Putamen (tissue), 1 donor: ENCODE measurements around the gene ABHD3.
"Not testable (repeated sequence)": the region's sequence is repeated elsewhere in the genome, so short reads cannot be mapped to it uniquely, and the experiment has no call there.

Experiments used
- DNase-seq: peaks from one replicate; pipeline ENCODE4 v3.0.0-alpha.2; 2016; ENCODE audit warnings: low spot score

ABHD3 gene

DNA sequence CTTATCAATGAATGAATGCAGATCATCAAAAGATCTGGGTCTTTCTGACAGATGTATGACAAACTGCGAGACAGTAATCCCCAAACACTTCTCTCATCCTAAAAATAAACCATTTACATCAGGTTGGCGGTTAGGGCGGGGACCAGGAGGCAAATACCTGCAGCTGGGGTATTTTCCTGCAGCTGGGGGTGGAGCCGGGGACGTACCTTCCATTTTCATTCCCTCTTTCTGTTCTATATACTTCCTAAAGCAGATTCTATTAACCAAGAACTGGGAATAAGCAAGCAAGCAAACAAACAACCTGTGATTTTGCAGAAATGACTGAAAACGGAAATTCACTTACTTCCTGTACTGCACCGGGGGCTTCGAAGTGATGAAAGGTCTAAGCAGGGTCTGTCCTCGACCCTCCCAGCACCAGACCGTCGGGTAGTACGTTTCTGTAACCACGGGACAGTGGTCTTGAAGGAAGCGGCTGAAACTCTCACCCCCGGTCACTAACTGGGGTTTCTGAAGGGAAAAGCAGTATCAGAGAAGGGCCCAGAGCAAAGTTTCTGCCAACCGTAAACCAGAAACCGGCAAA is 1.2 kb downstream of the ABHD3 start:
- no peak for DNase-seq

DNA sequence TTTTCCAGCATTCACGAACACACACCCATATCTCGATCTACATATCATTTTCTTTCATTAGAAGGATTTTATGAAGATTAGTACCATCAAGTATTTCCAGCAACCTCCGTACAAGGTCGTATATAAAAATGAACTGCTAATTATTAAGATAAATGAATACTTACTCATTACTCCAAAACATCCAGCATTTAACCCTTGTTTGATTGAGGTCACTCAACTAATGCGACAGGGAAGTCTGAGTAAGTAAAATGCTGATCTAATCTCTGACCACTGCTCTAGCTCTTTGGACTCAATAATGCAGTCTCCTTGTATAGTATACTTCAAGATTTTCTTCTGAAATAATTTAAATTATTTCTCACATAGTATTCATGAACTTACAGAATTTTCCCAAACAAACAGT is 2.0 kb downstream of the ABHD3 start:
- DNase-seq: no peak

DNA sequence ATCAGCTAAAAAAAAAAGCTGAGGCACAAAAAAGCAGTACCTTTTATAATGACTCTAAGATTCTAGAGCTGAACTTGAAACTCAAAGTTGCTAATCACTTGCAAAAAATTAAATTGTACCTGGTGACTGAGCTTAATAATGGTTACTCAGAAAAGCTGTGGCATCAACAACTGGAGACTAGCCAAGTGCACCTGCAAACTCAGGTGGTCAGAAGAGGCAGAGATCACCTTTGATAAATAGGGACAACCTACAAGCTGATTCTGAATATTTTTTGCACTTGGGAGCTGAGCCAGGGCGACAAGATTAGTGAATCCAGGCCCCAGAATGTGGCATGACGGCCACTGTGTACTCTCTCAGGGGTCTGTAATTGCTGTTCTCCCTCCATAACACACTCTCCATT is 3.0 kb downstream of the ABHD3 start:
- DNase-seq: no peak

DNA sequence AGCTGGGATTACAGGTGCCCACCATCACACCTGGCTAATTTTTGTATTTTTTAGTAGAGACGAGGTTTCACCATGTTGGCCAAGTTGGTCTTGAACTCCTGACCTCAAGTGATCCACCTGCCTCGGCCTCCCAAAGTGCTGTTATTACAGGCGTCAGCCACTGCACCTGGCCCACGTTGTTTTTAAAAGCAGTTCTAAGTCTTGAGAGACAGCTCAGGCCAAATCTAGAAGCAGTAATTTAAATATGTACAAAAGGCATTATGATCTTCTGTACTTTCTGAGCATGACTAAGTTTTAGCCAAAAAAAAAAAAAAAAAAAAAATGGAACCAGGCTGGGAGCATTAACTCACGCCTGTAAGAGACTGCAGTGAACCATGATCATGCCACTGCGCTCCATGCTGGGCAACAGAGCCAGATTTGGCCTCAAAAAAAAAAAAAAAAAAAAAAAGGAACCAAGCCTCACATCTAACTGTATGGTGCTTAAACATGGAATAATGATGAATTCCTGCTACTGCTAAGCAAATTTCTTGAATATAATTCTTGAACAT is 4.0 kb downstream of the ABHD3 start:
- DNase-seq: no peak

DNA sequence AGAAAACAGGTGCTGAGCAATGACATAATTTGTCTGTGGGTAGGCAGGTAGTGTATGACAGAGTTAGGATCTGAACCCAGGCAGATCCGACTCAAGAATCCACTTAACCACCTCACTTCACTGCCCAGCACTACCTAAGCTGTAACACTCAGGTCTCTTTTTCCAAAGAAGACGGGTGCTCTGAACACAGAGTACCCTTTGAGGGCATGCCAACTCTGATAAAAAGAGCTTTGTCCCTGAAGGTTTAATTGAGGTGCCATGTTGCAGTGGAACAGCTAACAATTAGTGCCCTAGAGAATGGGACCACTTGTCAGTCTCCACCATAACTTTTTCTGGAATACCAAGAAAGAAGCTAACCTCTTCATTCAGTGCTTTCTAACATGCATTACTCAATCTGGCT is 11.3 kb downstream of the ABHD3 start:
- DNase-seq: no peak

DNA sequence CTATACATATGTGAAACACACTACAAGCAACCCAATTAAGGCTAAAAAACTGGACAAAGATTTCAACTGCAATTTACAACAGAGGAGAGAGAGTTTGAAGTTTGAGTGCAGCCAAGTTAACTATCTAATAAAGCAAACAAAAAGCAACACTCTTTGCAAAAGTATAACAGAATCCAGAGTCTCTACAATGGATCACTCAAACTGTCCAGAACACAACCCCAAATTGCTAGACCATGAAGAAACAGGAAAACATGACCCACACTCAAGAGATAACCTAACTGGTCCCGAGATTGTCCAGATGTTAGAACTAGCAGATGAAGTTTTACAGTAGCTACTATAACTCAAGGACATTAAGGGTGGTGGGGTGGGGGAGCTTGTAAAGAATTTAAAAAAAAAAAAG is 14.8 kb downstream of the ABHD3 start:
- DNase-seq: no peak

DNA sequence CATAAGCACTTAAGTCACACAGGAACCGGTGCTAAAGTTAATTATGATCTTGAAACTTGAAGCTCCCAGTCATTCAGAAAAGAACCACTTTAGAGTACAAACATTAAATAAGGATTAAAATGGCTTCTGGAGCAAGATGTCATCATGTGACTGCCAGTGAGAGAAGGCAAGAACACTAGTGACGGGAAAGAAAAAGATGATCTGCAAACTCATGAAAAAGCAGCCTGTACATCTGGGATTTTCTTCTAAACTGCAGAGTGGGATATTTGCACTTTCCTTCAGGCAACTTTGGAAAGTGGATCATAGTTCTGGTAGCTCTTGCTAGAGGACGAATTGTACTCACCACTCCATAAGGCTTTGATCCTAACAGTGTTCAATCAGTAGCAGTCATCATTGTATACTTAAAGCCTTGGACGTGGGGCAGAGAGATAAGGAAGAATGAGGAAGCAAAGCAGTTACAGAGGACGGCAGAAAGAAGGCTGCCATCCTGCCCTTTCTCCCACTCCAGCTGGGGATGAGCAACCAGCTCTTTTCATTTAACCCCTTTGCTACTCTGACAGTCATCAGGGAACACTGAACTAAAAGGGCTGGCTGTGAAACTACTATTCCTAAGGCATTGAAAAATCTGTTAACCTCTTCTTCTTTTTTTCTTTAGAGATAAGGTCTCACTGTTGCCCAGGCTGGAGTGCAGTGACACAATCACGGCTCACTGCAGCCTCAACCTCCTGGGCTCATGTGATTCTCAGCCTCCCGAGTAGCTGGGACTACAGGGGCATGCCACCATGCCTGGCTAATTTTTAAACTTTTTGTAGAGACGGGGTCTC is 18.1 kb downstream of the ABHD3 start:
- DNase-seq: no peak

DNA sequence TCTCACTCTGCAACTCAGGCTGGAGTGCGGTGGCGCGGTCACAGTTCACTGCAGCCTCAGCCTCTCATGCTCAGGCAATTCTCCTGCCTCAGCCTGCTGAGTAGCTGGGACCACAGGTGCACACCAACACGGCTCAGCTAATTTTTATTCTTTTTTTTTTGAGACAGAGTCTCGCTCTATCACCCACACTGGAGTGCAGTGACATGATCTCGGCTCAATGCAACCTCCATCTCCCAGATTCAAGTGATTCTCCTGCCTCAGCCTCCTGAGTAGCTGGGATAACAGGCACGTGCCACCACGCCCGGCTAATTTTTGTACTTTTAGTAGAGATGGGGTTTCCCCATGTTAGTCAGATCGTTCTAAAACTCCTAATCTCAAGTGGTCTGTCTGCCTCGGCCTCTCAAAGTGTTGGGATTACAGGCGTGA is 19.0 kb downstream of the ABHD3 start:
- not testable (repeated sequence) for DNase-seq

DNA sequence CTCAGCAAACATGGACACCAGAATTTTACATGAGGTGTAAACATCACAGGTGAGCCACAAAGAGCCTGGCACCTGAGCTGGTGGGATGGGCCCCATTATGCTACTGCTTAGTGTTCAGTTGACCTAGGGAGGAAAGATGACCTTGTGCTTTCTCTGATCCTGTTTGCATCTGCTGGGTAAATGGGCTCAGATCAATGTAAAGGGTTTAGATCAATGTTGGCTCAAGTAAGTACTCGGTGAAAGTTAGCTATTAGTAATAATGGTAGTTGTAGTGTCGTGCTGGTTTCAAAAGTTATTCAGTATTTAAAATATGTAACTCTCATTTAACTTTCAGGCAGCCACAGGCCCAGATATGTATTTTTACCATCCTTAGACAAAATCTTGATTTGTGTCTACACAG is 19.8 kb downstream of the ABHD3 start:
- DNase-seq: no peak

DNA sequence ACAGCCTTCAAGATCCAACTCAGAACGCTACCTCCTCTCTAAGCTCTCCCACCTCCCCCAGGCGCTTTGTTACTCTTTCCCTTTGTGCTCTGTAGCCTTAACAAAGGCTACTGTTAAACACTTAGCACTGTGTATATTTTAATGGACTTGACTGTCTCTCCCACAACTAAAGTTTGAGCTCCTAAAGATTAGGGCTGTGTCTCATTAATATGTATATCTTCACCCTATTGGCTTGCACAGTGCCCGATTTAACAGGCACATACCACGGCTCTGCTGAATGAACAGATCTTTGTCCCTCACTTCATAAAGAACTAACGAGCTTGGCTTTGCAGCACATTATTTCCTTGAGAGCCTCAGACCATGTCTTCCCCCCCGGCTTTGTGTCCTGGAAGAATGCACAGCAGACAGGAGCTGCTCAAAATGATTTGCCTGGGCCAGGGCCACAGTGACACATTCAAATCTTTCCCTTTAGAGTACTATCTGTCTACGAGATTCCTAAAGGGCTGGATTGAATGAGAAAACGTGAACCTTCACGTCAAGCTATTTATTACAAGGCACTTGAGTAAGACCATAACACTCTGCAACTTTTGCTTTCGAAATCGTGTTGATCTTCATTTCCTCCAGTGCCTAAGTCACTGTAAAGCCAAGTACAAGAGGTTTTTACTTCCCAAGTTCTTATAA is 22.1 kb downstream of the ABHD3 start:
- DNase-seq: no peak

DNA sequence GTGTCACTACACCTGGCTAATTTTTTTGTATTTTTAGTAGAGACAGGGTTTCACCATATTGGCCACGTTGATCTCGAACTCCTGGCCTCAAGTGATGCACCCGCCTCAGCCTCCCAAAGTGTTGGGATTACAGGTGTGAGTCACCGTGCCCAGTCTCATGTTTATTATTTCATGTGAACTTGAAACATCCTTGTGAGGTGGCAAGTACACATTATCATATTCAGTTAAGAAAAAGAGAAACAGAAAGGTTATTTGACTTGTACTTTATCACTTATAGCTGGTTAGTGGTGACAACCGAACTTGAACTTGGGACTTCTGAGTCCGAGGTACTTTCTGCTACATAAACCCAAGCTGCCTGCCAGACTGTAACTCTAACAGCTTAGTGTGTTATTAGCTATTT is 24.4 kb downstream of the ABHD3 start:
- DNase-seq: no peak

DNA sequence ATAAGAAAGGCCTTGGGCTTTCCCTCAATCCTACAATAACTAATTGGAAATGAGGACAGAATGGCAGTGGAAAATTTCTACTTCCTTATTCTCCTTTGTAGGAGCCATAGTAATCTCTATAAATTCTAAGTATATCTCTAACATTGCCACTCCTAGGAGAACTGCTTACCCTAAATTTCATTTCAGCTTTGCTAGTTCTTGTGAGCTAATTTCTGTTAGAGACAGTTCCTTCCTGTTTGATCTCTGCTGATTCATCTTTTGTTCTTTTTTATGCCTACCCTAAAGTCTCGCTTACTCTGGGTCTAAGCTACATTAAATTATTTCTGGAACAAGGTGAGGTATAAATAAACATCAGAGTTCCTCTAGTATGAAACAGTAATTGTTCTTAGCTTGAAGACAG is 25.7 kb downstream of the ABHD3 start:
- DNase-seq: peak; percentile 24

DNA sequence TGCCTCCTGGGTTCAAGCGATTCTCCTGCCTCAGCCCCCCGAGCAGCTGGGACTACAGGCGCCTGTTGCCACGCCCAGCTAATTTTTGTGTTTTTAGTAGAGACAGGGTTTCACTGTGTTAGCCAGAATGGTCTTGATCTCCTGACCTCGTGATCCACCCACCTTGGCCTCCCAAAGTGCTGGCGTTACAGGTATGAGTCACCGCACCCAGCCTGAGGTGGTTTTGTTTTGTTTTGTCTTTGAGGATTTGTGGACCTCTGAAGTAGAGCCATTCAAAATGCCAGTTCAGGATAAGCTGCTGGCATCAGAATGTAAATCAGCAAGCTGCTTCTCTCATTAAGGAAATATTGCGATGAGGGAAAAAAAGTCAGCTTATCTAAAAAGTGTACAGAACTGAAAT is 29.2 kb downstream of the ABHD3 start:
- DNase-seq: not testable (repeated sequence)

DNA sequence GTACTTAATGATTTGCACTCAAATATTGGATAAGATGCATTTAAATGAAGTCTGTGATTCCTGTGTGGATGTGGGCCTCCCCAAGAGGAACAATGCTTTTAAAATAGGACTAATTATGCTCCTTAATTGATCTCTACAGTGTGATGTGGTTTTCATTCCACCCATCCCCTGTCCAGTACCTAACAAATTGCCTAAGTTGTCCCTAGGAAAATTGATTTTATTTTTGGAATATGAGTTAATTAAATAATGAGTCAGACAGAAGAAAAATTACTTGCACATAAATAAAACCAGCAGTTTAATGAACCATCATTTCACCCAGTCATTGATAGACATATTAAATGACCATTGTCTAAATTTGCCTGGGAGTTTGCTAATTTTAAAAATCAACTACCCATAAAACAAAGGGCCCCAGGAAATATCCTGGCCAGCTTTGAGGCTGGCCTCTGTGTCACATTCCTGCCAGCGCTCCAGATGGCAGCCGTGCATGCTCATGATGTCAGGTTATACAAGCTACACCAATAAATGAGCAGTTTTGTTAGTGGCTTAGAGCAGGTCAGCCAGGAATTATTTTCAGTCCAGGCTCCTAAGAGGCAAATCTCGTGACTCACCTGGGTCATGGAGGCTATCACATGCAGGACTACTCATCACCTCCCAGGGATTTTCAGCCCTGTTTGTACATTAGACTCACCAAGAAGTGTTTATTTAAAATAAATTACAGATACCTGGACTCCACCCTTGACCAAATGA is 31.9 kb downstream of the ABHD3 start:
- no peak for DNase-seq

DNA sequence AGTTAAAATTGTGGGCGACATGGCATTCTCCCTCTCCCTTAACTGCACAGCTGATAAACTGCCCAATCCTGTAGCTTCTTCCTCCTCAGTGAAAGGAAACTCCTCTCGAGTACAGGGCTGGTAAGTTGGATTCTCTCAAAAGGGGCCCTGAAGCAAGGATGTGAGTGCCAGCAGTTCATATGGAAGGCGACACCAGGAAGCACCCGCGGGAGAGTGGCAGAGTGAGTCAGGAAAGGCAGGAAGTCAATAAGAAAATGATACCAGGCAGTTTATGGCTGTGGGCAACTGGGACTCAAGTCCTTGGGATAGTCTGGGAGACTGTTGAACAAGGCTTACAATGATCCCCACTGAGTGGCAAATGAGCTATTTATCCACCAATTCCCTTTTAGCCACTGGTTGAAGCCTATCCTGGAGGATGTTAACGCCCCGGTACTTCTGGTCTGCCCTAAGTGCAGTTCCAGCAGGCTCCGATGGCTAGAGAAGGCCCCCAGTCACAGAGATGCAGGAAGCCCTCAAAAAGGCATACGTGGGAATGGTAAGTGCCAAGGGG is 34.8 kb downstream of the ABHD3 start:
- no peak for DNase-seq

DNA sequence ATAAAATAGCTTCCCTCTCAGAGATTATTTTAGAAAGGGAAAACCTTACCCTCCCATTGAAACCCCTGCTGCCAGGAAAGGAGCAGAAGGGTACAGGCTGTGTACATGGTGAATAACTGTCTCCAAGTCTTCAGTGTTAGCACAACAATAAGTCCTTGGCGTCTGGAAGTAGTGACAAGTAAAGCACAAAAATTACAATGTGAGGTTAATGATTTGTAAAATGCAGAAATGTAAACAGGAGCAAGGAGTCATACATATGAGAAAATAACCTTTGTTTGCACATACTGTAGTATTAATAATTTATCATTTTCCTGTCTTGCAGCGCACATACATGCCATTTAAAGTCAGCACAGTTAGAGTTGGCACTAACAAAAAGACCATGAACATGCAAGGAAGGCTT is 40.5 kb downstream of the ABHD3 start:
- DNase-seq: no peak

DNA sequence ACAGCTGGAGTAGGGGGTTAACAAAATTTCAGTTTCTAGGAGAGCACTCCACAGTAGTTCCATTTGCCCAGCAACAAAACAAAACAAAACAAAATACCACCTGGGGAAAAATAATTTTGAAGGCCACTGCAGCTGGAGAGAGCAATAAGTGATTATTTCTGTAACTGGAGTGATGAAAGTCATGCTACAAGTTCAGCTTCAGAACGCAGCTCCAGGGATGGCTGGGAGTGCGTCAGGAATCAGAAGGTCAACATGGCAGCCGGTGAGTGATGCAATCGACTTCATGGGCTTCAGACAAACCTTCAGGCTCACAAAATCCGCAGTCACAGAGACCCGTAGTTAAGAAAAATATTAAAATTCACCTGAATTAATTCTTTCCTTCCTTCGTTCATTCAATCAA is 41.0 kb downstream of the ABHD3 start:
- DNase-seq: no peak

DNA sequence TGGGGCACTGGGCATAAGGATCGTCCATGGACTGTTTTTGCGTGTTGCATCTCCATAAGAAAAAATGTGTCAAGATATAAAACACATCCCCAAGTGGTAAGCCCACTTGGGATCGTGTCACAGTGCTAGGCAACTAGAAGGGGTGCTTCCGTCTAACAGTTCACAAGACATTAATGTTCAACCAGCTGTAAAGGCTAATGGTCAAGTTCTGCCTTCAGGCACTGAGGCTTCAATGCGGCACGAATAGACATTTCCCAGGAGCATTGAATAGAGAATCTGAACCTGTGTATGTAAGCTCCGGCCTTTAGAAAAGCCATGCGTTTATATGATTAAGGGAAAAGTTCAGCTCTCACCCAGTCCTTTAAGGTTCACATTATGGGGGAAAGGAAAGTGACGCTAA is 42.0 kb downstream of the ABHD3 start:
- no peak for DNase-seq

DNA sequence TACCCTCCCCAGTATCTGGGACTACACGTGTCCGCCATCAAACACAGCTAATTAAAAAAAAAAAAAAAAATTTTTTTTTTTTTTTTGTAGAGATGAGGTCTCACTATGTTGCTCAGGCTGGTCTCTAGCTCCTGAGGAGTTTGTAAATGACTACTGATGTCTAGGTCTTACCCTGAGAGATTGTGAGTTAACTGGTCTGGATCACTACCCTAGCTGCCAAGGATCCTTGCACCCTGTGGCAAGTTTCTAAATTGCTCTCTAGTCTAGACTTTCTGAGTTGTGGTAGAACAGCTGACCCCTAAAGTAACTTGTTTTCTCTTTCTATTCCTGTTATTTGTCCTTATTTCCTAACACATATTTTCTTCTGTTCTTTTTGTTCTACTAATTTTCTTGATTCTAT is 44.5 kb downstream of the ABHD3 start:
- no peak for DNase-seq

DNA sequence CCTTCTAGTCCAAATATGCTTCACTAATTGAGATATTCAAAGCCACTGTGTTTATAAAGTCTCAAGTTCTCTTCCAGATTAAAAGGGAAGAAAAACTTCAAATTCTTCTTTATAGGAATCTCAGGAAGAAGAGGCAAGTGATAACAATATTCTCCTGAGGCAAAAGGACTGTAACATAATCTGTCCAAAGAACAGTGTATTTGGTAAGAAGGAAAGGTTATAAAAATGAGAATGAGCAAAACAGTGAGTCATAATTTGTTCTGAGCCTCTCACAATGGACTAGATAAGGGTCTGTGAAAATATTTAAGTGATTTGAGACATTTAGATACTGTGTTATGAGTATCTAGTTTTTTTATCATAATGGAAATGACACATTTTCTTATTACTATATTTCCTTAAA is 48.2 kb downstream of the ABHD3 start:
- DNase-seq: no peak

DNA sequence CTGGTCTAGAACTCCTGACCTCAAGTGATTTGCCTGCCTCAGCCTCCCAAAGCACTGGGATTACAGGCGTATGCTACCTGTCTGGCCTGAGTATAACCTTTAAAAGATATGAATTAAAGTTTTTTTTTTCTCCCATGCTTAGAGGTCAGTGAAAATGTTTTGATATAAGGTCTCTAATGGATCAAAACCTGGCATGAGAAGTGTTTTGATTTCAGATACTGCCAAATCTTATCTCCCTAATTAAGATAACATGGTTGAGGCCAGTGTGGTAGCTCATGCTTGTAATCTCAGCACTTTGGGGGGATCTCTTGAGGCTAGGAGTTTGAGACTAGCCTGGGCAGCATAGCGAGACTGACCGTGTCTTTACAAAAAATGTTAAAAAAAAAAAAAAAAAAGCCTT is 51.2 kb downstream of the ABHD3 start:
- no peak for DNase-seq

DNA sequence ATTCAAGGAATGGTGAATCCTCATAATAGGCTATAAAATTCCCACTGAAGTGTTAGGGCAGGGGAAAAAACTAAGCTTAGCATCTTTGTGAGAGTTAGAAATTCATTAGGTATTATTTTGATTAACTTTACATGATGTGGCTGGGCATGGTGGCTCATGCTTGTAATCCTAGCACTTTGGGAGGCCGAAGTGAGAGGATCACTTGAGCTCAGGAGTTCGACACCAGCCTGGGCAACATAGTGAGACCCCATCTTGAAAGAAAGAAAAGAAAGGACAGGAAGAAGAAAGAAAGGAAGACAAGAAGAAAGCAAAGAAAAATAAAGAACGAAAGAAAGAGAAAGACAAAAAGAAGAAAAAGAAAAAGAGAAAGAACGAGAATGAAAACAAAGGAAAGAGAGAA is 52.5 kb downstream of the ABHD3 start:
- no peak for DNase-seq
